Ovary (tissue), 9 donors: ENCODE results near the gene ZFP3. TPM values are rescaled to one million over a fixed set of nuclear protein-coding genes. Genes with fewer than 3 reads are reported as not detected.

ENCODE experiments used
- DNase-seq, 5 donors: peaks; one replicate each; pipeline ENCODE4 v3.0.0-alpha.2; 2019 to 2020
- H3K27ac ChIP-seq, 2 donors: fragments of 200-600 bp; one replicate each; pipeline versions ENCODE4 v1.5.1 to v1.8.0; 2019 to 2022
- H3K27me3 ChIP-seq: fragments of 200-600 bp; one replicate; pipeline ENCODE4 v1.8.0; 2022
- H3K36me3 ChIP-seq: fragments of 200-600 bp; sonication (generic); one replicate; pipeline ENCODE4 v1.5.1; 2019
- H3K4me1 ChIP-seq: one replicate; pipeline ENCODE4 v1.8.1; 2013; ENCODE audit warnings: mild to moderate bottlenecking, moderate library complexity; ENCODE audit not compliant: insufficient read depth
- H3K4me3 ChIP-seq: fragments of 200-600 bp; sonication (generic); one replicate; pipeline ENCODE4 v1.5.1; 2017
- H3K9me3 ChIP-seq, 2 donors: fragments of 200-600 bp in 1 of 2; sonication (generic) in 1 of 2; one replicate each; pipeline versions ENCODE4 v1.5.1 to v1.8.1; 2013 to 2019; ENCODE audit warnings: mild to moderate bottlenecking in 1 of 2, moderate library complexity in 1 of 2
- EP300 ChIP-seq: sonication (generic); formaldehyde crosslinking; IDR thresholded peaks from one replicate; pipeline ENCODE4 v1.6.1; 2017; ENCODE audit warnings: antibody characterized with exemption
- POLR2A ChIP-seq: fragments of 450-650 bp; IDR thresholded peaks from one replicate; pipeline ENCODE4 v1.6.1; 2017; ENCODE audit warnings: antibody characterized with exemption, mild to moderate bottlenecking, moderate library complexity
- WGBS, 3 donors: extraction: QIAGEN DNeasy Blood & Tissue Kit in 1 of 3; methylation state at CpG; one replicate each; pipeline versions ENCODE4 v1.1.5 to v1.1.7; 2013 to 2017; 5-methylcytosine and 5-hydroxymethylcytosine counted together
- intact Hi-C, 4 donors: fragments of 100-400 bp; cut with DNase I; formaldehyde crosslinking; loops; one replicate each; pipeline versions ENCODE4 v1.11.0 to v1.15.1; 2022 to 2023
- polyA plus RNA-seq, 2 donors: library from polyadenylated mRNA; stranded (reverse); fragments of 200-250 nt in 1 of 2; fragments of 350-450 nt in 1 of 2; fragmentation: Illumina TruSeq in 1 of 2; extraction: RNeasy Lipid Tissue Mini Kit (QIAGEN cat#74804) in 1 of 2; gene quantifications; one replicate each; pipeline ENCODE4 v1.2.3, GENCODE V29; 2013 to 2014
- total RNA-seq, 7 donors: library from RNA; depleted of rRNA in 2 of 7; stranded (reverse); fragments of >200 nt in 2 of 7; fragmentation: NEBNext Ultra II Directional in 3 of 7; extraction: Animal tissue kit (Norgen Biotek cat#: 25700) in 3 of 7; gene quantifications; one replicate each; pipeline versions ENCODE4 v1.1.0 to v1.2.4, GENCODE V29; 2016 to 2023
- TF ChIP-seq, protein P1 (sequence below), 3 donors: fragments of 450-650 bp in 2 of 3; fragments of 200-600 bp in 1 of 3; IDR thresholded peaks; one replicate each; pipeline versions ENCODE4 v1.5.1 to v1.8.0; 2016 to 2022; ENCODE audit warnings: antibody characterized with exemption in 3 of 3, mild to moderate bottlenecking in 1 of 3
- donor health status: DM: no; HTN: no; CAD: no; lungs with moderate emphysema.
- donor health status: DM: no; HTN: no; CAD: no.
- donor health status: Bipolar disorder and iron deficiency.
- donor health status: DM: yes; HTN: yes; CAD: no.
- donor health status: DM: no; HTN: no; CAD: no.
- donor health status: DM: yes; HTN: yes; CAD: no.

Gene ZFP3
- total and polyA plus RNA-seq, 9 donors = 3.3 to 8.4 (median 6.7) TPM

- WGBS, 3 donors = 88 to 100% (median 98%) methylated on average over 1 of the region's 1 CpG
- no peak for DNase-seq
- Histone ChIP-seq H3K4me3 (no peak overlapping the region), H3K9me3 (no peaks in the 10 kb centered on the region), H3K4me1 (no peaks in the 10 kb centered on the region), H3K27ac (no peak overlapping the region), H3K36me3 (no peaks in the 10 kb centered on the region), H3K27me3 (no peaks in the 10 kb centered on the region)
- intact Hi-C loops = no loop called here
- TF ChIP-seq POLR2A = no peak
Measured at GRCh38 chr17:5043524-5043923, 34.7 kb upstream of the ZFP3 start.

DNA sequence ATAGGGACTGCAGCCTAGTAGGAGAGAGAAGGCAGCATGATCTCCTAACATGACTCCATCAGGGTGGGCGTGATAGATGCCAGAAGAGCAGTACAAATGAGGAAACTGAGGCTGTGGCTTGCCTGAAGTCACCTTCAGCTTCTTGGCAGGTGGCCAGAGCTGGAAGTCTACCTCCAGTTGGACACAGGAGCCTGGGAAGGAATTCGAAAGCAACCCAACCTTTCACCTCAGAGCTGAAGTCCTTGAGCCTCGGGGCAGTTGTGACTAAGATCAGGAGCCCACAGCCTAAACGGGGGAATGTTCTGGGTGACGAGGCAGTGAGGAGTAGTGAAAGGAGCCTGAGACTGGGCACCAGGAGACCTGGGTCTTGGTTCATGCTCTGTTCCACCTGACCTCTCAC lies 33.6 kb upstream of the ZFP3 start:
- intact Hi-C loops = no loop called here
- no peaks in the 10 kb centered on the region for H3K9me3 ChIP-seq
- H3K27ac ChIP-seq = no peak overlapping the region
- H3K4me3 ChIP-seq = no peak overlapping the region
- no peaks in the 10 kb centered on the region for H3K36me3 ChIP-seq
- no peaks in the 10 kb centered on the region for H3K27me3 ChIP-seq
- WGBS, 3 donors = 89 to 92% (median 90%) methylated on average over 4 to 5 of the region's 5 CpGs
- TF ChIP-seq POLR2A (no peak), EP300 (no peak)
- TF ChIP-seq, protein P1, sequence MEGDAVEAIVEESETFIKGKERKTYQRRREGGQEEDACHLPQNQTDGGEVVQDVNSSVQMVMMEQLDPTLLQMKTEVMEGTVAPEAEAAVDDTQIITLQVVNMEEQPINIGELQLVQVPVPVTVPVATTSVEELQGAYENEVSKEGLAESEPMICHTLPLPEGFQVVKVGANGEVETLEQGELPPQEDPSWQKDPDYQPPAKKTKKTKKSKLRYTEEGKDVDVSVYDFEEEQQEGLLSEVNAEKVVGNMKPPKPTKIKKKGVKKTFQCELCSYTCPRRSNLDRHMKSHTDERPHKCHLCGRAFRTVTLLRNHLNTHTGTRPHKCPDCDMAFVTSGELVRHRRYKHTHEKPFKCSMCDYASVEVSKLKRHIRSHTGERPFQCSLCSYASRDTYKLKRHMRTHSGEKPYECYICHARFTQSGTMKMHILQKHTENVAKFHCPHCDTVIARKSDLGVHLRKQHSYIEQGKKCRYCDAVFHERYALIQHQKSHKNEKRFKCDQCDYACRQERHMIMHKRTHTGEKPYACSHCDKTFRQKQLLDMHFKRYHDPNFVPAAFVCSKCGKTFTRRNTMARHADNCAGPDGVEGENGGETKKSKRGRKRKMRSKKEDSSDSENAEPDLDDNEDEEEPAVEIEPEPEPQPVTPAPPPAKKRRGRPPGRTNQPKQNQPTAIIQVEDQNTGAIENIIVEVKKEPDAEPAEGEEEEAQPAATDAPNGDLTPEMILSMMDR (IDR thresholded peaks at IDR 0.05) = no peak
- H3K4me1 ChIP-seq = peaks cover 2% of the 10 kb centered on the region
- no peak for DNase-seq

DNA sequence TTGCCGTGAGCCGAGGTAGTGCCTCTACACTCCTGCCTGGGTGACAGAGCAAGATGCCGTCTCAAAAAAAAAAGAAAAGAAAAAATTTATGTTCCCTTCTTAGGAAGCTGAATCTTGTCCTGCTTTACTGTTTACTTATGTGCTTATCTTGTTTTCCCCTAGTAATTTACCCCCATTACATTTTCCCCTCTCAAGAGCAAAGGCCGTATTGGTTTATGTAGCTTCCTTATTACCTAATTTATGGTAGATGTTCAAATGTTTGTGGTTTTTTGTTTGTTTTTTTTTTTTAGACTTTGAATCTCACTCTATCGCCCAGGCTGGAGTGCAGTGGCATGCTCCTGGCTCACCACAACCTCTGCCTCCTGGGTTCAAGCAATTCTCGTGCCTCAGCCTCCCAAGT lies 32.8 kb upstream of the ZFP3 start:
- no peaks in the 10 kb centered on the region for H3K27me3 ChIP-seq
- no peak for TF ChIP-seq POLR2A
- WGBS, 3 donors = 84 to 90% (median 88%) methylated on average over 6 of the region's 6 CpGs
- no peak overlapping the region for H3K27ac ChIP-seq
- H3K36me3 ChIP-seq = no peaks in the 10 kb centered on the region
- DNase-seq = no peak
- no peak overlapping the region for H3K4me3 ChIP-seq
- no peaks in the 10 kb centered on the region for H3K9me3 ChIP-seq
- peaks cover 6% of the 10 kb centered on the region for H3K4me1 ChIP-seq
- intact Hi-C loops = no loop called here

- no peak for TF ChIP-seq POLR2A
- TF ChIP-seq, protein P1 (IDR thresholded peaks at IDR 0.05) = no peak
- TF ChIP-seq EP300 = no peak
- DNase-seq = no peak
- Histone ChIP-seq H3K27me3 (no peaks in the 10 kb centered on the region), H3K27ac (no peak overlapping the region), H3K4me3 (no peak overlapping the region), H3K4me1 (peaks cover 6% of the 10 kb centered on the region), H3K9me3 (no peaks in the 10 kb centered on the region), H3K36me3 (no peaks in the 10 kb centered on the region)
- intact Hi-C loops = no loop called here
- 13 to 15% (median 13%) methylated on average over 2 of the region's 2 CpGs for WGBS, 3 donors
Measured at GRCh38 chr17:5047446-5047845, 30.8 kb upstream of the ZFP3 start.

DNA sequence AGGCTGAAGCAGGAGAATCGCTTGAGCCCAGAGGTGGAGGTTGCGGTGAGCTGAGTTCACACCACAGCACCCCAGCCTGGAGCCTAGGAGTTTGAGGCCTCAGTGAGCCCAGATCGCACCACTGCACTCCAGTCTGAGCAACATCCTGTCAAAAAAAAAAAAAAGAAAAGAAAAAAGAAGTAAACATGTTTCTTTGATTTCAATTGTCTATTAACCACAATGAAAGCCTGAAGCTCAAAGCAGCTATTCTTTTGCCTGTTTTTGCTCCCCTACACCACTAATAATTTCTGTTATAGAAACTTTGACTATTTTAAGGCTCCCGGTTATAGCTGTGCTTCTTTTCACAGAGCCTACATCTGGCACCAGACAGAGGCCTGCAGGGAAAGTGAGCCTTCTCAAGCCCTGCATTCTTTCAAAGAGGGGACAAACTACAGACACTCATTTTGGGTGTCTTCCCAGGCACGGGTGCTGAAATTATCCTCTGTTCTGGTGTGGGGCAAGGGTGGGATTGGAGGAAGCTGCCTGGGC lies 28.9 kb upstream of the ZFP3 start:
- peaks cover 6% of the 10 kb centered on the region for H3K4me1 ChIP-seq
- H3K9me3 ChIP-seq = no peaks in the 10 kb centered on the region
- DNase-seq = no peak
- intact Hi-C loops = no loop called here
- no peak overlapping the region for H3K27ac ChIP-seq
- H3K27me3 ChIP-seq = no peaks in the 10 kb centered on the region
- TF ChIP-seq EP300 = no peak
- TF ChIP-seq POLR2A = no peak
- TF ChIP-seq, protein P1 (IDR thresholded peaks at IDR 0.05) = no peak
- H3K36me3 ChIP-seq = no peaks in the 10 kb centered on the region
- 50 to 56% (median 53%) methylated on average over 5 of the region's 5 CpGs for WGBS, 3 donors
- no peak overlapping the region for H3K4me3 ChIP-seq
